Loucy (cell line): ENCODE measurements around the gene ZBTB7B.

Experiments used
- H2AFZ ChIP-seq: fragments of 200-600 bp; sonication (generic); 2 replicates; pipeline ENCODE4 v1.6.0; 2016; ENCODE audit warnings: antibody characterized with exemption, mild to moderate bottlenecking, low read length, moderate library complexity
- H3F3A ChIP-seq: fragments of 200-600 bp; 2 replicates; pipeline ENCODE4 v1.6.0; 2016; ENCODE audit warnings: antibody characterized with exemption, low read depth, mild to moderate bottlenecking
- H3K27me3 ChIP-seq: fragments of 200-600 bp; sonication (generic); 2 replicates; pipeline ENCODE4 v1.6.1; 2014; ENCODE audit warnings: low read length, mild to moderate bottlenecking; ENCODE audit not compliant: insufficient read depth, poor library complexity, severe bottlenecking
- H3K36me3 ChIP-seq: fragments of 200-600 bp; sonication (generic); 2 replicates; pipeline ENCODE4 v1.6.1; 2016; ENCODE audit warnings: low read length; ENCODE audit not compliant: insufficient read depth
- H3K4me1 ChIP-seq: fragments of 200-600 bp; sonication (generic); 2 replicates; pipeline ENCODE4 v1.5.1; 2014; ENCODE audit warnings: low read length, mild to moderate bottlenecking; ENCODE audit not compliant: insufficient read depth, poor library complexity, severe bottlenecking
- H3K4me2 ChIP-seq: fragments of 200-600 bp; sonication (generic); 2 replicates; pipeline ENCODE4 v1.6.0; 2014; ENCODE audit warnings: antibody characterized with exemption, low read length, low read depth, mild to moderate bottlenecking; ENCODE audit not compliant: poor library complexity, severe bottlenecking
- H3K4me3 ChIP-seq: fragments of 200-600 bp; sonication (generic); 2 replicates; pipeline ENCODE4 v1.5.1; 2014; ENCODE audit warnings: low read length, mild to moderate bottlenecking, mixed read lengths; ENCODE audit not compliant: poor library complexity, severe bottlenecking
- H3K79me2 ChIP-seq: fragments of 200-600 bp; sonication (generic); 2 replicates; pipeline ENCODE4 v1.6.1; 2014; ENCODE audit warnings: low read length; ENCODE audit not compliant: insufficient read depth
- H3K9ac ChIP-seq: fragments of 200-600 bp; sonication (generic); 2 replicates; pipeline ENCODE4 v1.6.0; 2014; ENCODE audit warnings: mild to moderate bottlenecking, low read depth, low read length, moderate library complexity; ENCODE audit not compliant: poor library complexity, severe bottlenecking
- H3K9me2 ChIP-seq: fragments of 200-600 bp; sonication (generic); replicated peaks from 2 replicates; pipeline ENCODE4 v1.6.1; 2016; ENCODE audit warnings: low read depth, low read length, mixed read lengths
- H3K9me3 ChIP-seq: fragments of 200-600 bp; sonication (generic); 2 replicates; pipeline ENCODE4 v1.6.1; 2014; ENCODE audit warnings: mild to moderate bottlenecking, antibody characterized with exemption, low read length, low read depth; ENCODE audit not compliant: insufficient read depth
- H4K20me1 ChIP-seq: fragments of 200-600 bp; sonication (generic); 2 replicates; pipeline ENCODE4 v1.6.0; 2014; ENCODE audit warnings: antibody characterized with exemption, low read length, mild to moderate bottlenecking; ENCODE audit not compliant: insufficient read depth, poor library complexity, severe bottlenecking
- CTCF ChIP-seq: fragments of 200-600 bp; sonication (generic); conservative IDR thresholded peaks from 2 replicates; pipeline ENCODE4 v1.5.1; 2014; ENCODE audit warnings: mild to moderate bottlenecking, antibody characterized with exemption, low read length
- EZH2phosphoT487 ChIP-seq: fragments of 200-600 bp; IDR thresholded peaks from 2 replicates; pipeline ENCODE4 v1.6.1; 2018; ENCODE audit warnings: antibody characterized with exemption, mild to moderate bottlenecking, moderate library complexity, borderline replicate concordance

ZBTB7B gene

GRCh38 chr1:154970631-154971340 lies 31.8 kb upstream of the ZBTB7B start, which contains the start of gene SHC1:
SHC1 (minus strand) TSS chr1:154970747; CDS start chr1:154970526, 221 bp downstream.
- no peak within 1 kb of the TSS for H2AFZ ChIP-seq
- peaks cover 60% of the 10 kb centered on the region for H3K79me2 ChIP-seq
- H3K9ac ChIP-seq: peak within 1 kb of the TSS; percentile 52
- H3K9me3 ChIP-seq: no peaks in the 10 kb centered on the region
- H3K27me3 ChIP-seq: no peaks in the 10 kb centered on the region
- TF ChIP-seq CTCF: no peak
- H3K4me3 ChIP-seq: peak within 1 kb of the TSS; percentile 63
- peaks cover 15% of the 10 kb centered on the region for H4K20me1 ChIP-seq
- H3K4me1 ChIP-seq: peaks cover 37% of the 10 kb centered on the region
- peaks cover 3% of the 10 kb centered on the region; the same call in 1 of the 2 replicates for H3F3A ChIP-seq
- peak within 1 kb of the TSS; percentile 70 for H3K4me2 ChIP-seq
- H3K9me2 ChIP-seq: no peaks in the 10 kb centered on the region
- peaks cover 23% of the 10 kb centered on the region; the same call in 1 of the 2 replicates for H3K36me3 ChIP-seq

- peaks cover 3% of the 10 kb centered on the region; the same call in 1 of the 2 replicates for H3F3A ChIP-seq
- H3K27me3 ChIP-seq: no peaks in the 10 kb centered on the region
- H3K9ac ChIP-seq: peak overlapping the region; percentile 52
- H3K9me2 ChIP-seq: no peaks in the 10 kb centered on the region
- H3K4me1 ChIP-seq: peaks cover 40% of the 10 kb centered on the region
- H2AFZ ChIP-seq: no peak overlapping the region
- H3K9me3 ChIP-seq: no peaks in the 10 kb centered on the region
- H3K4me3 ChIP-seq: peak overlapping the region; percentile 63
- H3K4me2 ChIP-seq: peak overlapping the region; percentile 70
- TF ChIP-seq EZH2phosphoT487: no peak
- TF ChIP-seq CTCF: no peak
- H3K79me2 ChIP-seq: peaks cover 67% of the 10 kb centered on the region
- H3K36me3 ChIP-seq: peaks cover 17% of the 10 kb centered on the region; the same call in 1 of the 2 replicates
- peaks cover 22% of the 10 kb centered on the region for H4K20me1 ChIP-seq
Measured at GRCh38 chr1:154971341-154971998, 31.1 kb upstream of the ZBTB7B start.

- H3K27me3 ChIP-seq: no peaks in the 10 kb centered on the region
- H3K9ac ChIP-seq: peak overlapping the region; percentile 95
- no peak for TF ChIP-seq CTCF
- TF ChIP-seq EZH2phosphoT487: no peak
- H3K9me3 ChIP-seq: no peaks in the 10 kb centered on the region
- H3K4me1 ChIP-seq: peaks cover 47% of the 10 kb centered on the region
- peak overlapping the region; percentile 73 for H3K4me2 ChIP-seq
- peaks cover 3% of the 10 kb centered on the region; the same call in 1 of the 2 replicates for H3F3A ChIP-seq
- H3K9me2 ChIP-seq: no peaks in the 10 kb centered on the region
- no peak overlapping the region for H2AFZ ChIP-seq
- H3K79me2 ChIP-seq: peaks cover 74% of the 10 kb centered on the region
- peak overlapping the region; percentile 94 for H3K4me3 ChIP-seq
- peaks cover 23% of the 10 kb centered on the region for H4K20me1 ChIP-seq
- H3K36me3 ChIP-seq: peaks cover 14% of the 10 kb centered on the region; the same call in 1 of the 2 replicates
Measured at GRCh38 chr1:154972213-154972516, 30.4 kb upstream of the ZBTB7B start.
